Hepatocyte (in vitro differentiated cells): Measurements from ENCODE around the gene OSGIN1. TPM values are rescaled to one million over a fixed set of nuclear protein-coding genes. Genes with fewer than 3 reads are reported as not detected.
"Not testable (repeated sequence)": the region's sequence is repeated elsewhere in the genome, so short reads cannot be mapped to it uniquely, and the experiment has no call there.

Experiments
- DNase-seq: peaks from one replicate; pipeline ENCODE4 v3.0.0-alpha.2; 2016; ENCODE audit warnings: low spot score
- H2AFZ ChIP-seq: fragments of 200-600 bp; sonication (generic); 2 replicates; pipeline ENCODE4 v1.6.0; 2016; ENCODE audit warnings: antibody characterized with exemption, mild to moderate bottlenecking
- H3K27ac ChIP-seq: fragments of 200-600 bp; sonication (generic); 2 replicates; pipeline ENCODE4 v1.5.1; 2016; ENCODE audit warnings: mild to moderate bottlenecking
- H3K27me3 ChIP-seq: fragments of 200-600 bp; sonication (generic); 2 replicates; pipeline ENCODE4 v1.6.1; 2016
- H3K36me3 ChIP-seq: fragments of 200-600 bp; sonication (generic); replicated peaks from 2 replicates; pipeline ENCODE4 v1.5.1; 2016; ENCODE audit warnings: low read depth; ENCODE audit not compliant: insufficient read depth
- H3K4me1 ChIP-seq: fragments of 200-600 bp; sonication (generic); 2 replicates; pipeline ENCODE4 v1.5.1; 2016; ENCODE audit warnings: mild to moderate bottlenecking, moderate library complexity; ENCODE audit not compliant: insufficient read depth
- H3K4me2 ChIP-seq: fragments of 200-600 bp; sonication (generic); 2 replicates; pipeline ENCODE4 v1.6.0; 2016
- H3K4me3 ChIP-seq: fragments of 200-600 bp; sonication (generic); 2 replicates; pipeline ENCODE4 v1.5.1; 2016; ENCODE audit warnings: mild to moderate bottlenecking
- H3K79me2 ChIP-seq: fragments of 200-600 bp; sonication (generic); 2 replicates; pipeline ENCODE4 v1.6.0; 2017; ENCODE audit warnings: mild to moderate bottlenecking
- H3K9me2 ChIP-seq: fragments of 200-600 bp; sonication (generic); replicated peaks from 2 replicates; pipeline ENCODE4 v1.6.0; 2017; ENCODE audit warnings: mild to moderate bottlenecking; ENCODE audit not compliant: insufficient read depth
- H3K9me3 ChIP-seq: fragments of 200-600 bp; sonication (generic); 2 replicates; pipeline ENCODE4 v1.5.1; 2016; ENCODE audit warnings: low read depth, mild to moderate bottlenecking
- H4K20me1 ChIP-seq: fragments of 200-600 bp; sonication (generic); 2 replicates; pipeline ENCODE4 v1.6.0; 2016; ENCODE audit warnings: mild to moderate bottlenecking; ENCODE audit not compliant: insufficient read depth, poor library complexity, severe bottlenecking
- CTCF ChIP-seq: fragments of 200-600 bp; sonication (generic); IDR thresholded peaks from 2 replicates; pipeline ENCODE4 v1.5.1; 2016; ENCODE audit warnings: antibody characterized with exemption, mild to moderate bottlenecking; ENCODE audit not compliant: poor library complexity
- EZH2 ChIP-seq: fragments of 200-600 bp; sonication (generic); IDR thresholded peaks from 2 replicates; pipeline ENCODE4 v1.6.1; 2016; ENCODE audit warnings: antibody characterized with exemption, mild to moderate bottlenecking, borderline replicate concordance
- EZH2phosphoT487 ChIP-seq: fragments of 200-600 bp; sonication (generic); IDR thresholded peaks from one replicate; pipeline ENCODE4 v1.6.1; 2018; ENCODE audit warnings: antibody characterized with exemption, mild to moderate bottlenecking, low read depth, moderate library complexity; ENCODE audit not compliant: unreplicated experiment, severe bottlenecking
- WGBS: methylation state at CpG from one replicate; pipeline ENCODE4 v1.1.6; 2016; ENCODE audit warnings: low lambda C conversion rate; ENCODE audit errors: missing lambda C conversion rate; 5-methylcytosine and 5-hydroxymethylcytosine counted together
- polyA plus RNA-seq: library from polyadenylated mRNA; unstranded; fragments of >200 nt; fragmentation: Nextera tagmentation; extraction: Ambion mirVana; gene quantifications from 2 replicates; pipeline ENCODE4 v1.2.1, GENCODE V29; 2016
- total RNA-seq: library from RNA; depleted of rRNA; stranded (reverse); fragments of >200 nt; gene quantifications from 2 replicates; pipeline ENCODE4 v1.2.3, GENCODE V29; 2014

Gene OSGIN1
- total and polyA plus RNA-seq, 2 experiments from 2014 or later = 1.9 to 10.0 TPM

DNA sequence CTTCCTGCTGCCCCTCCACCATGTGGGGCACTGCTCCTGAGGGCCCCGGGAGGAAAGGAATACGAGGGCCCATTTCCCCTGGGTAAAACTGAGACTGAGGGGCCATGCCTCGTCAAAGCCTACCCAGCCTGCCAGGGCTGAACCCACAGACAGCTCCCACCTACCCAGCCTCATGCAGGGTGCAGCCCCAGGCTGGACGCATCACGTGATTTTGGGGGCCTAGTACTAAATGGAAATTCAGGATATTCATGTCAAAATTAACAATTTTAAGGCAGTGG, 3.4 kb upstream of the OSGIN1 start:
- Histone ChIP-seq H4K20me1 (no peaks in the 10 kb centered on the region), H3K27ac (no peak overlapping the region), H2AFZ (no peak overlapping the region), H3K9me2 (no peaks in the 10 kb centered on the region), H3K36me3 (no peaks in the 10 kb centered on the region), H3K9me3 (no peaks in the 10 kb centered on the region), H3K27me3 (no peaks in the 10 kb centered on the region), H3K79me2 (no peaks in the 10 kb centered on the region), H3K4me2 (no peak overlapping the region), H3K4me3 (no peak overlapping the region), H3K4me1 (peaks cover 12% of the 10 kb centered on the region)
- WGBS = 90% methylated on average over 4 of the region's 5 CpGs
- no peak for DNase-seq
- no peak for TF ChIP-seq CTCF
- no peak for TF ChIP-seq EZH2
- TF ChIP-seq EZH2phosphoT487 = no peak

GRCh38 chr16:83950862-83951399, 2.1 kb upstream of the OSGIN1 start:
- not testable (repeated sequence) for H3K27ac ChIP-seq, H3K9me2 ChIP-seq, H3K9me3 ChIP-seq, H3K36me3 ChIP-seq, H3K27me3 ChIP-seq, DNase-seq, H4K20me1 ChIP-seq, H3K4me3 ChIP-seq, H3K4me2 ChIP-seq, H3K79me2 ChIP-seq, H2AFZ ChIP-seq
- peaks cover 16% of the 10 kb centered on the region for H3K4me1 ChIP-seq
- WGBS = 97% methylated on average over 5 of the region's 10 CpGs

DNA sequence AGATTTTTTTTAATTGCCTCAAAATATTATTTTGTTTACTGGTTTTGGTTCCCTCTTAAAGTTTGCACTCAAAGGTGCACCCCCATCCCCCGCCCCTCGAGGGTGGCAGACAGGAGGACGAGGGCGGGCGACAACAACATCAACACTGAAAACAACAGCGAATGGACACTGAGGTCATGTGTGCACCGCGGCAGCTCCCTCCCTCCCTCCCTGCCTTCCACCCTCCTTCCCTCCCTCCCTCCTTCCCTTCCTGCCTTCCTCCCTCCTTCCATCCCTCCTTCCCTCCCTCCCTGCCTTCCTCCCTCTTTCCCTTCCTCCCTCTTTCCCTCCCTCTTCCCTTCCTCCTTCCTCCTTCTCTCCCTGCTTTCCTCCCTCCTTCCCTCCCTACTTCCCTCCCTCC, 1.5 kb upstream of the OSGIN1 start:
- no peak overlapping the region for H2AFZ ChIP-seq
- no peaks in the 10 kb centered on the region for H3K9me3 ChIP-seq
- H3K4me1 ChIP-seq = peaks cover 16% of the 10 kb centered on the region
- H3K4me2 ChIP-seq = no peak overlapping the region
- no peaks in the 10 kb centered on the region for H3K79me2 ChIP-seq
- no peaks in the 10 kb centered on the region for H3K36me3 ChIP-seq
- no peaks in the 10 kb centered on the region for H3K27me3 ChIP-seq
- H3K9me2 ChIP-seq = no peaks in the 10 kb centered on the region
- no peak overlapping the region for H3K4me3 ChIP-seq
- no peak overlapping the region for H3K27ac ChIP-seq
- 49% methylated on average over 6 of the region's 8 CpGs for WGBS
- no peak for TF ChIP-seq EZH2
- TF ChIP-seq CTCF = no peak
- no peak for TF ChIP-seq EZH2phosphoT487
- H4K20me1 ChIP-seq = no peaks in the 10 kb centered on the region
- no peak for DNase-seq

GRCh38 chr16:83952587-83952939, 477 bp upstream of the OSGIN1 start:
- Histone ChIP-seq H3K27me3 (no peaks in the 10 kb centered on the region), H3K9me3 (no peaks in the 10 kb centered on the region), H3K36me3 (no peaks in the 10 kb centered on the region), H3K4me3 (no peak overlapping the region), H3K4me2 (peak overlapping the region; percentile 42), H3K79me2 (no peaks in the 10 kb centered on the region), H3K27ac (peak overlapping the region; percentile 61), H4K20me1 (no peaks in the 10 kb centered on the region), H2AFZ (no peak overlapping the region), H3K4me1 (peaks cover 16% of the 10 kb centered on the region), H3K9me2 (no peaks in the 10 kb centered on the region)
- no peak for DNase-seq
- 52% methylated on average over 8 of the region's 8 CpGs for WGBS
- TF ChIP-seq EZH2phosphoT487 (no peak), EZH2 (no peak), CTCF (no peak)
